ENCODE data around the gene SLC1A2. TPM values are rescaled to one million over a fixed set of nuclear protein-coding genes. Genes with fewer than 3 reads are reported as not detected.

SLC1A2 gene
- total RNA-seq, 1 donor from 2014 or later, result 0.10 TPM

DNA sequence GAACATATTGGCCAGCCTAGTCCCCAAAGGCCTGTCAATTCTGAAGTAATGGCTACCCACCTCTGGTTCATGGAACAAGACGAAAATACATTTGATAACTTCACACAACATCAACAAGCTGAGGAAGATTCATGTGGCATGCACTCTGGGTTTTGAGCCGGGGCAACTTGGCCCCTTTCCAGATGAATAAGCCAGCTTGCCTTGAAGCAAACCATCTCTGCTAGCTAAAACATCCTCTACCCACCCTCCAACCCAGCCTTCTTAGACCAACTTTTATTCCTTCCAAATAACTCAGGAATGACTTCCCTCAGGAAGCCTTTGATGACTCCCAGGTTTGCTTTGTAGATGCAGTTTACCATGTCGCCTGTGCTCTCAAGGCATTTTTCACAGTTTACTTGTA is 94.4 kb downstream of the SLC1A2 start:
- H3K36me3 Mint-ChIP-seq (ENCODE audit: low read depth), result no peaks in the 10 kb centered on the region
- no peak overlapping the region for H3K4me3 Mint-ChIP-seq (ENCODE audit: unreplicated experiment)
- H3K4me1 Mint-ChIP-seq (ENCODE audit: low read depth), result peaks cover 14% of the 10 kb centered on the region
- no peaks in the 10 kb centered on the region for H3K9me3 Mint-ChIP-seq (ENCODE audit: low read depth)
- H3K27ac Mint-ChIP-seq (ENCODE audit: unreplicated experiment), result no peak overlapping the region
- TF ChIP-seq, protein P1, sequence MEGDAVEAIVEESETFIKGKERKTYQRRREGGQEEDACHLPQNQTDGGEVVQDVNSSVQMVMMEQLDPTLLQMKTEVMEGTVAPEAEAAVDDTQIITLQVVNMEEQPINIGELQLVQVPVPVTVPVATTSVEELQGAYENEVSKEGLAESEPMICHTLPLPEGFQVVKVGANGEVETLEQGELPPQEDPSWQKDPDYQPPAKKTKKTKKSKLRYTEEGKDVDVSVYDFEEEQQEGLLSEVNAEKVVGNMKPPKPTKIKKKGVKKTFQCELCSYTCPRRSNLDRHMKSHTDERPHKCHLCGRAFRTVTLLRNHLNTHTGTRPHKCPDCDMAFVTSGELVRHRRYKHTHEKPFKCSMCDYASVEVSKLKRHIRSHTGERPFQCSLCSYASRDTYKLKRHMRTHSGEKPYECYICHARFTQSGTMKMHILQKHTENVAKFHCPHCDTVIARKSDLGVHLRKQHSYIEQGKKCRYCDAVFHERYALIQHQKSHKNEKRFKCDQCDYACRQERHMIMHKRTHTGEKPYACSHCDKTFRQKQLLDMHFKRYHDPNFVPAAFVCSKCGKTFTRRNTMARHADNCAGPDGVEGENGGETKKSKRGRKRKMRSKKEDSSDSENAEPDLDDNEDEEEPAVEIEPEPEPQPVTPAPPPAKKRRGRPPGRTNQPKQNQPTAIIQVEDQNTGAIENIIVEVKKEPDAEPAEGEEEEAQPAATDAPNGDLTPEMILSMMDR (IDR thresholded peaks at IDR 0.05), result no peak
- no peaks in the 10 kb centered on the region for H3K27me3 Mint-ChIP-seq (ENCODE audit: low read depth)
- no peak for DNase-seq (ENCODE audit: low spot score)

DNA sequence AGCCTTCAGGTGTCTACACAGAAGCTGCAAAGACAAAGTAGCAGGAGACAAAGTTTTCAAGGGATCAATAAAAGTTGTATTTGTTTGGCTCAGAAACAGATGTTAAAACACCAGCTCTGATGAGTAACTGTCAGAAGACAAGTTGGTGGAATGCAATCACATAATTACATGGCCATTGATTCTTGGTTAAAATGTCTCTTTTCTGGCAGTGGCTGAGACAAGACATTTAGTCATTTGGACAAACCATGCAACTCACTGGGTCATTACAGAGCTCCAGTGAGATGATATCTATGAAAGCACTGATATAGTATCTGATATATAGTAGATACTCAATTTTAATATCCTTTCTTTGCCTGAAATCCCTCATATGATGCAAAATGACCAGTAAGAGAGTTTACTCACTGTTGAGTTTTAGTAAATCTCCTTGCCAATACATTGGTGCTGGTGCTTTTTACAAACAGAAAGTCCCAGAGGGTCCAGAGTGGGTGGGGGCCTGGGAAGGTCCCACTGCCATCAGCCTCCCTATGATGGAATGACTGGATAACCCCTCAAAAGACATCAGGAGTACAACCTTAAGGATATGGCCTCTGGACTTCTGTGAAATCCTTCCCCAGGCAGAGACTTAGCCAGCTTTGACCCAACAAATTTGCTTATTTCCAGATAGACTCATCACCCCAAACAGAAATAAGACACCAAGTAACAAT is 95.0 kb downstream of the SLC1A2 start:
- no peaks in the 10 kb centered on the region for H3K27me3 Mint-ChIP-seq (ENCODE audit: low read depth)
- DNase-seq (ENCODE audit: low spot score), result no peak
- H3K36me3 Mint-ChIP-seq (ENCODE audit: low read depth), result no peaks in the 10 kb centered on the region
- TF ChIP-seq, protein P1 (IDR thresholded peaks at IDR 0.05), result no peak
- H3K9me3 Mint-ChIP-seq (ENCODE audit: low read depth), result no peaks in the 10 kb centered on the region
- no peak overlapping the region for H3K4me3 Mint-ChIP-seq (ENCODE audit: unreplicated experiment)
- H3K27ac Mint-ChIP-seq (ENCODE audit: unreplicated experiment), result no peak overlapping the region
- peaks cover 18% of the 10 kb centered on the region for H3K4me1 Mint-ChIP-seq (ENCODE audit: low read depth)

DNA sequence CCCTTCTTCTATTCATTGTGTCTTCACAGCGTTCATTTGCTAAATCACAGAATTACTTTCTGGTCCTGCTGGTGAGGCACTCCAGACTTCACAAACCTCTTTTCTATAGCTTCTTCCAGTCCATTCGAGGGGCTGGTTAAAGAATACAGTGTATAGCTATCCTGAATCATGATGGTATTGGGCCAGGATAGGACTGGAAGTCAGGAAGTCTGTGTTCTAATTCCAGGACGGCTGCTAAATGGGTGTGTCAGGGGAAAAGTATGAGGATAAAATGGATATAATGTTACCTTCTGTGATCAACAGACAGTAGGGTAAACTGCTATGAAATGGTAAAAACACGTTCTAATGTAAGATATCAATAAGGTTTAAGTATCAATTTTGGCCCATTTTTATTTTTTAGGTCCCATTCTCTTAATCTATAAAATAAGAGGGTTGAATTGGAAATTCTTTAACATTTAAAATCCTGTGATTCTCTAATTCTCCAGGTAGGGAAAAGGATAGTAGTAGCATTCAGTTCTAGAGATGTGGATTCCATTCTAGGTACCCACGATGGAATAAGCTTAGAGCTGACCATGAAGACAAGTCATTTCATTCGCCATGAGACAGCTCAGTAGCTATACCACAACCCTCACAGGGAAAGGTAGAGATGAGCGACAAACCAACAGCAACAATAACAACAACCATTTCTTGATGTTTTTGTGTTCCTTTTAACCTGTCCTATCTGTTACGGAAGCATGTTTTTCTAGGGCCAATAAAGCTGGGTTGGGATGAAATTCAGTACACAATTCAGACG is 96.1 kb downstream of the SLC1A2 start:
- H3K36me3 Mint-ChIP-seq (ENCODE audit: low read depth), result no peaks in the 10 kb centered on the region
- H3K4me1 Mint-ChIP-seq (ENCODE audit: low read depth), result peaks cover 25% of the 10 kb centered on the region
- DNase-seq (ENCODE audit: low spot score), result no peak
- no peaks in the 10 kb centered on the region for H3K27me3 Mint-ChIP-seq (ENCODE audit: low read depth)
- no peaks in the 10 kb centered on the region for H3K9me3 Mint-ChIP-seq (ENCODE audit: low read depth)
- no peak overlapping the region for H3K27ac Mint-ChIP-seq (ENCODE audit: unreplicated experiment)
- TF ChIP-seq, protein P1 (IDR thresholded peaks at IDR 0.05), result no peak
- H3K4me3 Mint-ChIP-seq (ENCODE audit: unreplicated experiment), result no peak overlapping the region

DNA sequence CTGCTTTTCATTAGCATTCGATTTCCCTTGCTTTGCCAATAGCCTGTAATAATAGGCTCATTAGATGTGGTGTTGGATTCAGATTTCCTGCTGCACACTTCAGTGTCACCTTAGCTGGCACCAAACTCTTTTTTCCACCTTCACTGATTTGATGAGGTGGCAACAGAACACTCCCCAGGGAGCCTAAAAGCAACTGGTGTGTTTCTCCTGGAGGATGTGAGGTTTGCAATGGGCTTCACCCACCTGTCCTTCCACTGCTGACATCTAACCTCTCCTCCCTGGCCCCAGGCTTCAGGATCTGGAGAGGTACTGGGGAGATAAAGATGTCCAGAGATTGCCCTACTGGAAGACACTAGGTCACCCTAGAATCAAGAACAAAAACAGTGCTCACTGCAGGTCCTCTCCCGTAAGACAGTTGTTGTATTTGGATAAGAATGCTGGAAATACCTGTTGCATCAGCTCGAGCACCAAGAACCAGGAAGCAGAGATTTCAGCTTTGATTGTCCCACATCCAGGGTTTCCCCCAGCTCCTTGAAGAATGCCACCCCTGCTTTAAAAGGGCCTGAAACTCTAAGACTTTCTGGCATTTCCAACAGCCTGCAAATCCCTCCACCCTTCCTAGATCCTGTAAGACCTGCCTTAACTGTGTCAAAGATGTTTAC is 96.9 kb downstream of the SLC1A2 start:
- TF ChIP-seq, protein P1 (IDR thresholded peaks at IDR 0.05), result no peak
- H3K4me3 Mint-ChIP-seq (ENCODE audit: unreplicated experiment), result no peak overlapping the region
- H3K27ac Mint-ChIP-seq (ENCODE audit: unreplicated experiment), result no peak overlapping the region
- no peaks in the 10 kb centered on the region for H3K9me3 Mint-ChIP-seq (ENCODE audit: low read depth)
- no peaks in the 10 kb centered on the region for H3K36me3 Mint-ChIP-seq (ENCODE audit: low read depth)
- no peaks in the 10 kb centered on the region for H3K27me3 Mint-ChIP-seq (ENCODE audit: low read depth)
- peaks cover 25% of the 10 kb centered on the region for H3K4me1 Mint-ChIP-seq (ENCODE audit: low read depth)
- DNase-seq (ENCODE audit: low spot score), result no peak

All from chondrocyte (in vitro differentiated cells).